Naive thymus-derived CD8-positive, alpha-beta T cell (primary cell): ENCODE data around the gene ZSCAN1. TPM values are rescaled to one million over a fixed set of nuclear protein-coding genes. Genes with fewer than 3 reads are reported as not detected.
"Not testable (repeated sequence)": the region's sequence is repeated elsewhere in the genome, so short reads cannot be mapped to it uniquely, and the experiment has no call there.

ENCODE experiments used
- ATAC-seq, 2 donors: fragments of 150-1000 bp; cut with Tn5 transposase in 1 of 2; sonication (Bioruptor Pico), chemical (Tn5 transposase) in 1 of 2; 1 replicate in 1 of 2; 2 replicates in 1 of 2; pipeline ENCODE4 v1.10.0; 2021; ENCODE audit warnings: mild to moderate bottlenecking in 2 of 2, moderate library complexity in 2 of 2
- POLR2A ChIA-PET: fragments of 350-600 bp; sonication (Branson Sonifier 250); formaldehyde crosslinking; loops from one replicate; lab custom pipeline; 2021; ENCODE audit warnings: antibody characterized with exemption; lab: Charles Lee
- DNase-seq, 10 donors: peaks; one replicate each; pipeline versions ENCODE4 v3.0.0 to v3.0.0-alpha.2; 2020 to 2022
- H3K27ac Mint-ChIP-seq, 10 donors: one replicate each; pipeline ENCODE4 v1.8.0; 2020 to 2022; ENCODE audit warnings: mild to moderate bottlenecking in 10 of 10, mixed read lengths in 10 of 10, moderate library complexity in 4 of 10, inconsistent platforms in 1 of 10
- H3K27me3 Mint-ChIP-seq, 5 donors: one replicate each; pipeline ENCODE4 v1.8.0; 2021 to 2022; ENCODE audit warnings: mixed read lengths in 5 of 5
- H3K36me3 Mint-ChIP-seq, 3 donors: one replicate each; pipeline ENCODE4 v1.8.0; 2020 to 2022; ENCODE audit warnings: mixed read lengths in 3 of 3, mild to moderate bottlenecking in 2 of 3, inconsistent platforms in 1 of 3
- H3K4me1 Mint-ChIP-seq, 4 donors: one replicate each; pipeline ENCODE4 v1.8.0; 2021 to 2022; ENCODE audit warnings: mixed read lengths in 4 of 4
- H3K4me3 Mint-ChIP-seq, 10 donors: one replicate each; pipeline ENCODE4 v1.8.0; 2020 to 2022; ENCODE audit warnings: mild to moderate bottlenecking in 10 of 10, mixed read lengths in 10 of 10, moderate library complexity in 6 of 10, inconsistent platforms in 1 of 10
- H3K9me3 Mint-ChIP-seq, 9 donors: one replicate each; pipeline ENCODE4 v1.8.0; 2020 to 2022; ENCODE audit warnings: mixed read lengths in 9 of 9, mild to moderate bottlenecking in 3 of 9, inconsistent platforms in 1 of 9, moderate library complexity in 1 of 9
- polyA plus RNA-seq, 3 donors: library from polyadenylated mRNA; unstranded; fragments of 300-500 nt; fragmentation: Illumina TruSeq; gene quantifications; one replicate each; pipeline ENCODE4 v1.2.3, GENCODE V29; 2021
- total RNA-seq, 8 experiments: library from RNA in 2 of 8; stranded (reverse) in 2 of 8; gene quantifications; one replicate each; pipeline ENCODE4 v1.2.3 and lab custom pipeline; 2021 to 2026

The ZSCAN1 gene, protein sequence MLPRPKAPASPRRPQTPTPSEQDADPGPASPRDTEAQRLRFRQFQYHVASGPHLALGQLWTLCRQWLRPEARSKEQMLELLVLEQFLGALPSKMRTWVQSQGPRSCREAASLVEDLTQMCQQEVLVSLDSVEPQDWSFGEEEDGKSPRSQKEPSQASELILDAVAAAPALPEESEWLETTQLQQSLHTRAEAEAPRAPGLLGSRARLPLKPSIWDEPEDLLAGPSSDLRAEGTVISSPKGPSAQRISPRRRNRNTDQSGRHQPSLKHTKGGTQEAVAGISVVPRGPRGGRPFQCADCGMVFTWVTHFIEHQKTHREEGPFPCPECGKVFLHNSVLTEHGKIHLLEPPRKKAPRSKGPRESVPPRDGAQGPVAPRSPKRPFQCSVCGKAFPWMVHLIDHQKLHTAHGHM
- total RNA-seq: not detected
- polyA plus RNA-seq: not detected
- total RNA-seq (lab: John Stamatoyannopoulos, UW): 0 reads per million in 6 experiments

DNA sequence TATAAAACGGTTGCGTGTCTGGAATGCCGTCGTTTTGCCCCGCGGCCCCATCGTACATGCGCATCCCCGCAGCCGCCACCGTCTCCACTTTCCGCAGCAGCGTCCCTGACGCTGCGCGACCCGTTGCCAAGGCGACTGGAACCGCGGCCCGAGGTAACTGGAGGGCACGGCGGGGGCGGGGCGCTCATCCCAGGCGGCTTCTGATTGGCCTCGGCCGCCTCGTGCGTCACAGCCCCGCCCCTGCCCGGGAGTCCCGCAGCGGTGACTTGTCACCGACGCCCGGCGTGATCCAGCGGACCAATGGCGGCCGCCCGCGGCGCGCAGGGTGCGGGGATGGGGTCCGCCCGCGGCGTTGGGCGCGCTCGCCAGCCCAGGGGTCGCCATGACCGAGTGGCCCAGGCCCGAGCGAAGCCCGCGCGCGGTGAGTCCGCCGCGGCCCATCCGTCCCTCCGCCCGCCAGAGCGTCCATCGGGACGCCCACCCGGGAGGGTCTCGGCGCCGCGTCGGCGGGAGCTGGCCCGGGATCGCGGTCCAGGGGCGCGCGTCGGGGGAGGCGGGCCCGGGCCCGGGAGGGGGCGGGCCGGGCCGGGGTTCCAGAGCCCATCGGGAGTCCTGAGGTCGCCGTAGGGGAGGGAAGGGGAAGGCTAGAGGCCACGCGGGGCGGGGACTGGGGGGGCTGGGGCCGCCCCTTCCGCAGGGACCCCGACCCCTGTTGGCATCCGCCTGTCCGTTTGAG, at the start of gene ZSCAN1:
Gene ZSCAN1, plus strand, starts transcription at position 285 of the 736 bp plus-strand sequence. CDS start 3,812 bp downstream, outside the sequence.
- H3K27me3 Mint-ChIP-seq: peaks cover 18 to 47% (median 33%) of the 10 kb centered on the region in 5 donors
- H3K9me3 Mint-ChIP-seq: peaks cover 10 to 88% (median 30%) of the 10 kb centered on the region in 9 donors
- POLR2A ChIA-PET: interaction anchor here (1.0 kb wide), 1 partner anchor 25 kb away, joined by 3 read pairs; the partner anchor contains the start of gene ZNF135
- peak in 7 of 10 donors; percentile 2 to 89 (median 42) for DNase-seq
- peak within 1 kb of the TSS in 8 of 10 donors; percentile 3 to 78 (median 59) for H3K4me3 Mint-ChIP-seq
- peaks cover 0 to 10% (median 4%) of the 10 kb centered on the region in 4 donors for H3K4me1 Mint-ChIP-seq
- peak; percentile 68 to 91 for ATAC-seq
- peaks cover 21 to 37% (median 36%) of the 10 kb centered on the region in 3 donors for H3K36me3 Mint-ChIP-seq
- peak within 1 kb of the TSS in 3 of 10 donors; percentile 5 to 74 (median 26) for H3K27ac Mint-ChIP-seq

DNA sequence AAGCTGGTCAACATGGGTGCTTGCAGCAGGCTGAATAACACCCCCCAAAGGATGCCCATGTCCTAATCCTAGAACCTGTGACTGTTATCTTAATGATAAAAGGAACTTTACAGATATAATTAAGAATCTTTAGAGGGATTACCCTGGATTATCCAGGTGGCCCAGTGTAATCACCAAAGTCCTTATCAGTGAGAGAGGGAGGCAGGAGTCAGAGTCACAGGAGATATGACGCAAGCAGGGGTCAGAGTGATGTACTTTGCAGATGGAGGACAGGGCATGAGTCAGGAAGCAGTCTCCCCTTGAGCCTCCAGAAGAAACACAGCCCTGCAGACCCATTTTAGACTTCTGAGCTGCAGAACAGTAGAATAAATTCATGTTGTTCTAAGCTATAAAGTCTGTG, 41.0 kb upstream of the ZSCAN1 start:
- Mint-ChIP-seq H3K9me3 (peaks cover 12 to 89% (median 55%) of the 10 kb centered on the region in 9 donors), H3K36me3 (peaks cover 64 to 83% (median 71%) of the 10 kb centered on the region in 3 donors), H3K27ac (no peak overlapping the region), H3K4me1 (peaks cover 0 to 7% (median 0%) of the 10 kb centered on the region in 4 donors), H3K4me3 (no peak overlapping the region), H3K27me3 (no peaks in the 10 kb centered on the region)
- DNase-seq (no peak), ATAC-seq (no peak)
- POLR2A ChIA-PET: no interaction called here

DNA sequence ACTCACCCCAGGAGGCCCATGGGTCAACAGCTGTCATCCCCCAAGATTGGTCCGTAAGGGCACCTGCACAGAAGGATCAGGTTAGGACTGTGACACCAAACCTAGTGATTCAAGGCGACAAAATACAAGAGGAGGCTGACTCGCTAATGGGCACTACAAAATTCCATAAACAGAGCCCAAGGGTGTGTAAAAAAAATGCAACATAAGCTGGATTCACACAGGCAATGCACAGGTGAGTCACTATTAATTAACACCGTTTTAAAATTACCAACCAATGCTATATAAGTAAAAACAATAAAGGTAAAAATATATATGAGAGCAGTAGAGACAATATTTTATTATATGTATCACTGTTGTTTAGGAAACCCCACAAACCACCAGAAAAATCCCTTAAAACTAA, 33.1 kb upstream of the ZSCAN1 start:
- no peak for DNase-seq
- Mint-ChIP-seq H3K27ac (peak overlapping the region in 7 of 10 donors; percentile 34 to 95 (median 89)), H3K4me3 (peak overlapping the region; percentile 76 to 91 (median 86)), H3K9me3 (peaks cover 0 to 74% (median 39%) of the 10 kb centered on the region in 9 donors), H3K27me3 (no peaks in the 10 kb centered on the region), H3K4me1 (peaks cover 12 to 35% (median 33%) of the 10 kb centered on the region in 4 donors), H3K36me3 (peaks cover 50 to 89% (median 82%) of the 10 kb centered on the region in 3 donors)
- ATAC-seq: no peak
- POLR2A ChIA-PET: interaction anchor here (0.7 kb wide), 1 partner anchor 303 kb away, joined by 4 read pairs; no protein-coding TSS in a partner anchor

DNA sequence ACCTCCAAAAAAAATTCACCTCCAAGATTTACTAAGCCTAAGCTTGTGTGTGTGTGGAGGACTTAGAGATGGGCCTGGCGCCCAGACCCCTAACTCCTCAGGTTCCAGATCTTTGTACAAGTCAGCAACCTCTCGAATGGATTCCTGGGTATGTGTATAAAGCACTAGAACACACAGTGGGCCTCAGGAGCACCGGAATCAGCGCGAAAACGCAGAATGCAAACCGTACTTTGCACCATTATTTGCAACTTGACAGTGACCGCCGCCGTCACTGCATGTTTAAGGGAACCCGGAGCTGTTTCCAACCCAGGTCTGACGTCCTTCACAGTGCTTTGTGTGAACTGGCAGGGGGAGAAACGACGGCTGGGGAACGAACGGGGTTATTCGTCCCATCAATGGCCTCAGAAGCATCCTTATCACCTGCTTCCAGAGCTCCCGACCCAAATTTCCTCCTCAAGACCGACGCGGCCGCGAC, 31.9 kb upstream of the ZSCAN1 start:
- H3K4me1 Mint-ChIP-seq: peaks cover 12 to 35% (median 33%) of the 10 kb centered on the region in 4 donors
- peaks cover 50 to 89% (median 80%) of the 10 kb centered on the region in 3 donors for H3K36me3 Mint-ChIP-seq
- no peaks in the 10 kb centered on the region for H3K27me3 Mint-ChIP-seq
- peak in 5 of 10 donors; percentile 6 to 51 (median 20) for DNase-seq
- peak overlapping the region; percentile 87 to 95 (median 94) for H3K27ac Mint-ChIP-seq
- H3K4me3 Mint-ChIP-seq: peak overlapping the region; percentile 76 to 91 (median 86)
- peak; percentile 25 to 42 for ATAC-seq
- H3K9me3 Mint-ChIP-seq: peaks cover 4 to 80% (median 38%) of the 10 kb centered on the region in 9 donors
- POLR2A ChIA-PET: interaction anchor here (0.6 to 2.9 kb wide), 28 partner anchors 9 to 831 kb away, joined by 3 to 25 read pairs (median 5); partner anchors contain the start of genes MZF1, ZNF132, ZNF134 and ZNF135

DNA sequence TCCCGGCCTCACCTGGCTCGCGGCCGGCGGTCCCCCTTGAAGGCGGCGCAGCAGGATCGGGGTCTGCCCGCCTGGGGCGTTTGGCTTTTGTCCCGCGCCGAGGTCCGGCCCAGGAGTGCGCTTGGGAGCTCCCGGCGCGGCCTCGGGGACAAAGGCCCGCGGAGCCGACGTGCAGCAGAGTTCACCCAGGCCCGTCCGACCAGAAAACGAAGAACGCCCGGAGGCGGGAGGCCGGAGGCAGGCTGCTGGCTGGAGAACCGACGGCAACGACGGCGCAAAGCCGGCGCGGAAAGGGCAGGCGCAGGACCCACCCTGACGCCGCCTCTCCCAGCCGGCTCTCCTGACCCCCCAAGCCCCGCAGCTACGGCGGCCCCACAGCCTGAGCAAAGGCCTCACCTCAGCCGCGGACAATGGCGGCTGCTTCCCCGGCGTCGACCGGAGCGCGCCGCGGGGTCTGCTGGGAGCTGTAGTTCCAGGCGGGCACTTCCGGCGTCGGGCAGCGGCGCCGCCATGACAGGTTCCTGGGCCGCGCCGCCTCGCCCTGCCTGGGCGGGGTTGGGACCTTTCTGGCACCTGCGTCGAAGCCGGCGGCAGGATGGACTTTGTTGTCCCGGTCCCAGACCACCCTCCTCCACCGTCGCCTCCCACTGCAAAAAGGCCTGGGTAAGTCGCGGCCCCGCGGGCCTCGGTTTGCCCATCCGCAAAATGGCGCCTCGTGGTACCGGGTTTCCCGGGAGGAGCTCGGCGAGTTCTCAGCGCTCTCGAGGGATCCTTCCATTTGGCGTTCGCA, 31.2 kb upstream of the ZSCAN1 start, which contains the start of gene ZNF606:
Gene ZNF606, minus strand, starts transcription at position 437 of the 790 bp plus-strand sequence. CDS start 1,501 bp downstream, outside the sequence.
- H3K36me3 Mint-ChIP-seq: peaks cover 50 to 88% (median 76%) of the 10 kb centered on the region in 3 donors
- DNase-seq (peak; percentile 78 to 89 (median 84)), ATAC-seq (peak; percentile 97)
- H3K27ac Mint-ChIP-seq: peak within 1 kb of the TSS; percentile 87 to 95 (median 94)
- H3K4me3 Mint-ChIP-seq: peak within 1 kb of the TSS; percentile 80 to 91 (median 86)
- H3K4me1 Mint-ChIP-seq: peaks cover 12 to 35% (median 33%) of the 10 kb centered on the region in 4 donors
- no peaks in the 10 kb centered on the region for H3K27me3 Mint-ChIP-seq
- H3K9me3 Mint-ChIP-seq: peaks cover 8 to 82% (median 39%) of the 10 kb centered on the region in 9 donors
- POLR2A ChIA-PET: interaction anchor here (0.6 to 2.9 kb wide), 39 partner anchors 8 to 831 kb away, joined by 3 to 25 read pairs (median 4); partner anchors contain the start of genes MZF1, ZNF132, ZNF134 and ZNF135

DNA sequence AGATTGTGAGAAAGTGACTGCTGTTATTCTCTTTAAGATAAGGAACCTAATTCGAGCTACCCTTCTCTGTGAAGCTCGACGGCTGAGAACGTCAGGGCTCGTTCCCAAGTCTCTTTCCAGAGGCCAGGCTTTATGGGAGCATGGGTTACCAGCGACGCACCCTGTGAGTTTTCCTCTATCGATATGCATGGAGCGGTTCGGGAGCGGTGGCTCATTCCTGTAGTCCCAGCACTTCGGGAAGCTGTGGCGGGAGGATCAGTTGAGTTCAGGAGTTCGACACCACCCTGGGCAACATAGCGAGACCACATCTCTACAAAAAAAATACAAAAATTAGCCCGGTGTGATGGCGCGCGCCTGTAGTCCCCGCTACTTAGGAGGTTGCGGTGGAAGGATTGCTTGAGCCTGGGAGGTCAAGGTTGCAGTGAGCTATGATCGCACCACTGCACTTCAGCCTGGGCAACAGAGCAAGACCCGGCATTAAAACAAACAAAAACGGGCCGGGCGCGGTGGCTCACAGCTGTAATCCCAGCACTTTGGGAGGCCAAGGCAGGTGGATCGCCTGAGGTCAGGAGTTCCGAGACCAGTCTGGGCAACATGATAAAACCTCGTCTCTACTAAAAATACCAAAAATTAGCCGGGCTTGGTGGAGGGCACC, 30.5 kb upstream of the ZSCAN1 start:
- peaks cover 12 to 35% (median 33%) of the 10 kb centered on the region in 4 donors for H3K4me1 Mint-ChIP-seq
- H3K9me3 Mint-ChIP-seq: peaks cover 10 to 80% (median 43%) of the 10 kb centered on the region in 9 donors

DNA sequence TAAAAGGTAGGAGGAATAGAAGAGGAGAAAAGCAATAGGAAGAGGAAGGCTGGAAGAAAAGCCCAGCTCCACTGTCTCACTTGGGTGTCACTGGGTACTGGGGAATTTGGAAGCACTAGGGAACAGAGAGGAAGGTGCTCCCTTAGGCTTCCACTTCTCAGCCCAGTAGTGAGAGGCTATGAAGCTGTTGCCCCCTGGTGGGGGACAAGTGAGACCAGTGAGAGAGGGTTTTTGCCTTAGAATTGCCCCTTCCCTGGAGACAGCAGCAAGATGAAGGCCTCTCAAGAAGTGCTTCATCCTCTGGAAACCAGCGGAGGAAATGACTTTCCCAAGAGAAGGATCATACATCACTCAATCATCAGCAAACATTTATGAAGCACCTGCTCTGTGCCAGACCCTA, 26.5 kb upstream of the ZSCAN1 start:
- Mint-ChIP-seq H3K4me3 (peak overlapping the region in 1 of 10 donors; percentile 25), H3K27ac (no peak overlapping the region), H3K9me3 (peaks cover 14 to 90% (median 43%) of the 10 kb centered on the region in 9 donors), H3K27me3 (no peaks in the 10 kb centered on the region), H3K36me3 (peaks cover 39 to 56% (median 51%) of the 10 kb centered on the region in 3 donors), H3K4me1 (peaks cover 0 to 18% (median 14%) of the 10 kb centered on the region in 4 donors)
- POLR2A ChIA-PET: no interaction called here
- ATAC-seq (no peak), DNase-seq (no peak)

More for the DNA sequence above, 30.5 kb upstream of the ZSCAN1 start:
- DNase-seq (no peak), ATAC-seq (peak in 1 of 2 donors; percentile 2)
- no peaks in the 10 kb centered on the region for H3K27me3 Mint-ChIP-seq
- H3K36me3 Mint-ChIP-seq: peaks cover 48 to 84% (median 69%) of the 10 kb centered on the region in 3 donors
- H3K27ac Mint-ChIP-seq: peak overlapping the region; percentile 79 to 95 (median 86)
- POLR2A ChIA-PET: interaction anchor here (0.6 to 2.9 kb wide), 28 partner anchors 7 to 832 kb away, joined by 3 to 25 read pairs (median 4); partner anchors contain the start of genes ZNF132, ZNF134, ZNF135 and ZNF154
- peak overlapping the region; percentile 80 to 91 (median 86) for H3K4me3 Mint-ChIP-seq

DNA sequence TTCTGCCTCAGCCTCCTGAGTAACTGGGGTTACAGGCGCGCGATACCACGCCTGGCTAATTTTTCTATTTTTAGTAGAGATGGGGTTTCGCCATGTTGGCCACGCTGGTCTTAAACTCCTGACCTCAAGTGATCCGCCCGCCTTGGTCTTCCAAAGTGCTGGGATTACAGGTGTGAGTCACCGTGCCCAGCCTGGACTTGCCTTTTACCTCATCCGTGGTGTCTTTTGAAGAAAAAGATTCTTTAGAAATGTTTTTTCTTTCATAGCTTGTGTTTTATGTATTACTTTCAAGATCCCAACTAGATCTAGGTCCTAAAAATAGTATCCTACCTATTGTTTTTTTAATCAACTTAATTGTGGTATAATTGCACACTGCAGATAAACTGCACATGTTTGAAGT, 24.9 kb upstream of the ZSCAN1 start:
- H3K9me3 Mint-ChIP-seq: peaks cover 16 to 92% (median 47%) of the 10 kb centered on the region in 9 donors
- POLR2A ChIA-PET: interaction anchor here (0.6 to 1.2 kb wide), 3 partner anchors 92 to 225 kb away, joined by 3 to 4 read pairs (median 3); partner anchors contain the start of gene ZNF274
- not testable (repeated sequence) for ATAC-seq, H3K4me1 Mint-ChIP-seq, H3K27me3 Mint-ChIP-seq, DNase-seq
- peaks cover 37 to 57% (median 55%) of the 10 kb centered on the region in 3 donors for H3K36me3 Mint-ChIP-seq
- H3K27ac Mint-ChIP-seq: peak overlapping the region in 2 of 10 donors; percentile 92 to 94
- peak overlapping the region in 4 of 10 donors; percentile 14 to 86 (median 48) for H3K4me3 Mint-ChIP-seq

DNA sequence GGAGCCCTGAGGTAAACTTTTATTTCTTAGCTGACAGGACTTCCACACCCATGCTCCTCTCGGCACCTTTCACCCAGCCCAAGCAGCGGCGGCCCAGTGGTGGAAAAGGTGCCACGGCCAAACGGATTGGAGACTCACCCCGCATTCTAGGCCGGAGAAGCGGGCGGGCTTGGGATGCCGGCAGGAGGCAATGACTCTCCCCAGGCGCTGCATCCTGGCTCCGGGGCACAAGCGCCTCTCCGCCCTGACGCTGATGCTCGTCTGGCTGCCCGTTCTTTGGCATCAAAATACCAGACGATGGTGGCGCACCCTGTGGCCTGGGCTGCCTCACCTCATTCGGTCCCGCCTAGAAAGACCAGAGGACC, 24.5 kb upstream of the ZSCAN1 start:
- DNase-seq (no peak), ATAC-seq (no peak)
- Mint-ChIP-seq H3K27me3 (peaks cover 0 to 9% (median 0%) of the 10 kb centered on the region in 5 donors), H3K4me1 (peaks cover 0 to 5% (median 2%) of the 10 kb centered on the region in 4 donors), H3K27ac (peak overlapping the region in 3 of 10 donors; percentile 29 to 94 (median 92)), H3K9me3 (peaks cover 16 to 90% (median 43%) of the 10 kb centered on the region in 9 donors), H3K36me3 (peaks cover 33 to 53% (median 51%) of the 10 kb centered on the region in 3 donors), H3K4me3 (peak overlapping the region in 7 of 10 donors; percentile 14 to 86 (median 70))
- POLR2A ChIA-PET: interaction anchor here (1.2 kb wide), 1 partner anchor 92 kb away, joined by 3 read pairs; no protein-coding TSS in a partner anchor

DNA sequence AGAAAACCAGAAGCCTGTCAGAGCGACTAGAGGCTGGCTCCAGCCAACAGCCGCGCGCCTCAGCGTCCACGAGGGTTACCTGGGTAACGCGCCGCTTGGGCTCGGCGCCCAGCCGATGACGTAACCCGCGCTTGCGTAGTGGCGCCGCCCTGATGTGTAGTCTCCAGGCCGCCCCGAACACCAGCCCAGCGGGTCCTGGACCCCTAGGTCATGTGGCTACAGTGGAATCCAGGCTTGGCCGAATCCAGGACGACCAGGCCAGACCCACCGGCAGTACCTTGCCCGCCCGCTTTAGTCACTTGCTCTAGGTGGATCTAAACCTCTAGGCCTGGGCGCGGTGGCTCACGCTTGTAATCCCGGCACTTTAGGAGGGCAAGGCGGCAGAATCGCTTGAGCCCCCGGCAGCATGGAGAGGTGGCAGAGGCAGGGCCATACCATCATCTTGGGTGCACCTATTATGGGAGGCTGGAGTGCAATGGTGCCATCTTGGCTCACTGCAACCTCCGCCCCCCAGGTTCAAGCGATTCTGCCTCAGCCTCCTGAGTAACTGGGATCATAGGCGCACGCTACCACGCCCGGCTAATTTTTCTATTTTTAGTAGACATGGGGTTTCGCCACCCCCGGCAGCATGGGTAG, 24.0 kb upstream of the ZSCAN1 start:
- Mint-ChIP-seq H3K4me3 (peak overlapping the region in 8 of 10 donors; percentile 36 to 86 (median 70)), H3K27me3 (peaks cover 0 to 9% (median 0%) of the 10 kb centered on the region in 5 donors), H3K4me1 (peaks cover 0 to under 1% (median 0%) of the 10 kb centered on the region in 4 donors), H3K27ac (peak overlapping the region in 6 of 10 donors; percentile 34 to 94 (median 74)), H3K36me3 (peaks cover 28 to 48% (median 46%) of the 10 kb centered on the region in 3 donors), H3K9me3 (peaks cover 13 to 88% (median 39%) of the 10 kb centered on the region in 9 donors)
- POLR2A ChIA-PET: interaction anchor here (1.2 to 1.6 kb wide), 2 partner anchors 8 to 93 kb away, joined by 3 to 10 read pairs; partner anchors contain the start of gene ZNF606
- DNase-seq (peak in 9 of 10 donors; percentile 20 to 92 (median 43)), ATAC-seq (peak; percentile 50 to 91)
